NT2/D1 (cell line): Measurements from ENCODE around the gene KIF23.

Experiments used
- DNase-seq: peaks from one replicate; pipeline ENCODE4 v3.0.0-alpha.2; 2011; ENCODE audit warnings: low read depth, low spot score
- H3K27me3 ChIP-seq: 2 replicates; pipeline ENCODE4 v1.6.0; 2011; ENCODE audit warnings: mild to moderate bottlenecking; ENCODE audit not compliant: insufficient read length, insufficient read depth
- H3K36me3 ChIP-seq: 2 replicates; pipeline ENCODE4 v1.6.1; 2011; ENCODE audit warnings: mild to moderate bottlenecking, low read length, mixed read lengths; ENCODE audit not compliant: insufficient read depth, insufficient read length
- H3K4me1 ChIP-seq: 2 replicates; pipeline ENCODE4 v1.5.1; 2011; ENCODE audit not compliant: insufficient read depth, insufficient read length
- H3K4me3 ChIP-seq: 2 replicates; pipeline ENCODE4 v1.5.1; 2011; ENCODE audit warnings: low read depth; ENCODE audit not compliant: insufficient read length
- H3K9ac ChIP-seq: 2 replicates; pipeline ENCODE4 v1.6.0; 2011; ENCODE audit warnings: low read depth; ENCODE audit not compliant: insufficient read length
- H3K9me3 ChIP-seq: 2 replicates; pipeline ENCODE4 v1.5.1; 2011; ENCODE audit warnings: mild to moderate bottlenecking, low read length; ENCODE audit not compliant: insufficient read depth
- SUZ12 ChIP-seq: IDR thresholded peaks from 2 replicates; pipeline ENCODE4 v1.6.1; 2011; ENCODE audit not compliant: insufficient read length, insufficient read depth; ENCODE audit errors: extremely low read depth
- YY1 ChIP-seq: IDR thresholded peaks from 2 replicates; pipeline ENCODE4 v1.6.1; 2011; ENCODE audit not compliant: insufficient read length, insufficient read depth
- ZNF274 ChIP-seq: IDR thresholded peaks from 2 replicates; pipeline ENCODE4 v1.6.1; 2011; ENCODE audit warnings: mild to moderate bottlenecking, low read depth, low read length

Gene KIF23

GRCh38 chr15:69457304-69458280 is 43.4 kb downstream of the KIF23 start:
- TF ChIP-seq ZNF274 (no peak), SUZ12 (no peak), YY1 (no peak)
- no peaks in the 10 kb centered on the region for H3K9me3 ChIP-seq
- H3K9ac ChIP-seq, result no peak overlapping the region
- H3K4me1 ChIP-seq, result peaks cover 10% of the 10 kb centered on the region
- peaks cover 51% of the 10 kb centered on the region for H3K36me3 ChIP-seq
- H3K27me3 ChIP-seq, result no peaks in the 10 kb centered on the region
- no peak for DNase-seq
- no peak overlapping the region for H3K4me3 ChIP-seq

DNA sequence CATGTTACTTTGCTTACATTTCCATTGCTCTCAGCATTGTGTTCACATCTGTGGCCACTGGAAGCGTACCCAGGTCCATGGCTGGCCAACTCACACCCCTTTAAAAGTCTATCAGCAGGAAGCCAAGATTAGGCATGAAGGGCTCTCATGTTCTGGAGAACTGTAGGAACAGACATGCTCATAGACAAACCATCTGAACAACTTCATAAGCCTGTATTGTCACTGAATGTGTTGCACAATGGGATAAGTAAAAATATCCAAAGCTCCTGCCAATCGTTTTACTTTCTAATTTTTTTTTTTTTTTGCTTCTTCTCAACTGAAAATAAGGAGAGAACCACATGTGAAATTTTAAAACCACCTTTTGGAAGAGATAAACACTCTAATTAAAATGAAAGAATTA is 44.9 kb downstream of the KIF23 start:
- Histone ChIP-seq H3K9me3 (no peaks in the 10 kb centered on the region), H3K27me3 (no peaks in the 10 kb centered on the region), H3K9ac (no peak overlapping the region), H3K4me1 (peaks cover 10% of the 10 kb centered on the region), H3K36me3 (peaks cover 37% of the 10 kb centered on the region), H3K4me3 (no peak overlapping the region)
- no peak for DNase-seq
- TF ChIP-seq SUZ12 (no peak), YY1 (no peak), ZNF274 (no peak)

GRCh38 chr15:69460481-69460880 is 46.3 kb downstream of the KIF23 start:
- Histone ChIP-seq H3K9me3 (no peaks in the 10 kb centered on the region), H3K36me3 (peaks cover 23% of the 10 kb centered on the region), H3K4me1 (peaks cover 6% of the 10 kb centered on the region), H3K4me3 (no peak overlapping the region), H3K9ac (no peak overlapping the region), H3K27me3 (no peaks in the 10 kb centered on the region)
- TF ChIP-seq SUZ12, result no peak
- no peak for TF ChIP-seq YY1
- no peak for TF ChIP-seq ZNF274
- no peak for DNase-seq

DNA sequence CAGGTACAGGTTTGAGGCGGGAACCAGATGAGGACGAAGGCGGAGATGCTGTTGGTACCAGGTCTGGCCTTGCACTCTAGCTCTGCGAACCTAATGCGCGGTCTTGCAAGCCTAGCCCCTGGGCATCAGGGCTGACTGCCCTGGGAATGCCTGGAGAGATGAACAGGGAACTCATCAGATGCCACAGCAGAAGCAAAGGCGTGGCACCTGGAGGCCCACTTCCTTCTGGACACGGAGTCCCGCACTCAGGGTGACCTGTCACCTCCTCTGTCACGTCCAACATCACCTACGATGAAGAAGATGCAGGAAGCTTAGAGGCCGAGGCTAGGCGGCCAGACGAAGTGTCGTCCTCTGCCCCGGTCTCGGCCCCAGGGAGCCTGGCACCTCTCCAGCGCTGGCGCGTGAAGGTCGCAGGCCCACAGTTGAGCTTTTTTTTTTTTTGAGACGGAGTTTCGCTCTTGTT is 47.9 kb downstream of the KIF23 start:
- H3K9ac ChIP-seq, result peak overlapping the region; percentile 81
- H3K27me3 ChIP-seq, result no peaks in the 10 kb centered on the region
- peaks cover 7% of the 10 kb centered on the region for H3K36me3 ChIP-seq
- H3K4me1 ChIP-seq, result peaks cover 9% of the 10 kb centered on the region
- no peaks in the 10 kb centered on the region for H3K9me3 ChIP-seq
- H3K4me3 ChIP-seq, result peak overlapping the region; percentile 40
- no peak for DNase-seq
- no peak for TF ChIP-seq YY1
- TF ChIP-seq ZNF274, result no peak
- TF ChIP-seq SUZ12, result no peak

DNA sequence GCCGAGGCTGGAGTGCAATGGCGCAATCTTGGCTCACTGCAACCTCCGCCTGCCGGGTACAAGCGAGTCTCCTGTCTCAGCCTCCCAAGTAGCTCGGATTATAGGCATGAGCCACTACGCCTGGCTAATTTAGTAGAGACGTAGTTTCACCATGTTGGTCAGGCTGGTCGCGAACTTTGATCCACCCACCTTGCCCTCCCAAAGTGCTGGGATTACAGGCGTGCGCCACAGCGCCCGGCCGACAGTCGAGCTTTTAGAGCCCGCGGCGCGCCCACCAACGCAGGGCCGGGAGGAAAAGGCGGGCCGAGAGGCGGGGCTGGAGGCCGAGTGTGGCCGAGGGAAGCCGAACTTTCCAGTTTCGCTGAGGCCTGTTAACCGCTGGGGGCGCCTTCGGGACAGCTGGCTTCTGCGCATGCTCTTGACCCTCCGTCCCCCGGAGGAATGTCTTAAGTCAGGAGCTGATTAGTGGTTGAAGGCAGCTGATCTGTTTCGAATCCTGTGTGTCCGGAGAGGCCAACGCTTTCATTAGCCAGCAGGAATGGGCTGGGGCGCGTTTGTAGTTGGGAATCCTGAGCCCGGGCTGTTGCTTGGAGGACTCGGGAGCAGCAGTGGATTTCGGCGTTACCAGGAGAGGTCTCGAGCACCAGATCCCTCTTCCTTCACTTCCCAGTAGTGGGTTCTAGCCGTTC is 48.5 kb downstream of the KIF23 start:
- no peaks in the 10 kb centered on the region for H3K27me3 ChIP-seq
- H3K9me3 ChIP-seq, result no peaks in the 10 kb centered on the region
- H3K36me3 ChIP-seq, result peaks cover 2% of the 10 kb centered on the region
- peak overlapping the region; percentile 55 for H3K4me3 ChIP-seq
- peak; percentile 98 for DNase-seq
- H3K4me1 ChIP-seq, result peaks cover 9% of the 10 kb centered on the region
- TF ChIP-seq ZNF274 (no peak), YY1 (no peak), SUZ12 (no peak)
- peak overlapping the region; percentile 81 for H3K9ac ChIP-seq

GRCh38 chr15:69463182-69463756 is 49.1 kb downstream of the KIF23 start:
- Histone ChIP-seq H3K9me3 (no peaks in the 10 kb centered on the region), H3K4me3 (peak overlapping the region; percentile 55), H3K36me3 (no peaks in the 10 kb centered on the region), H3K9ac (peak overlapping the region; percentile 76), H3K27me3 (no peaks in the 10 kb centered on the region), H3K4me1 (peaks cover 12% of the 10 kb centered on the region)
- DNase-seq, result no peak
- TF ChIP-seq YY1, result no peak
- no peak for TF ChIP-seq ZNF274
- TF ChIP-seq SUZ12, result no peak
